Esophagus muscularis mucosa (tissue), 4 donors: ENCODE data around the gene PALMD. TPM values are rescaled to one million over a fixed set of nuclear protein-coding genes. Genes with fewer than 3 reads are reported as not detected.

Experiments used
- DNase-seq: peaks from one replicate; pipeline ENCODE4 v3.0.0-alpha.2; 2017; ENCODE audit errors: extremely low spot score
- H3K27ac ChIP-seq, 4 donors: fragments of 200-600 bp; sonication (generic); replicated peaks in 1 of 4; 1 replicate in 3 of 4; 2 replicates in 1 of 4; pipeline ENCODE4 v1.5.1; 2016 to 2019; ENCODE audit warnings: mild to moderate bottlenecking in 1 of 4
- H3K27me3 ChIP-seq, 4 donors: fragments of 200-600 bp; sonication (generic); one replicate each; pipeline versions ENCODE4 v1.5.1 to v1.6.0; 2016 to 2019
- H3K36me3 ChIP-seq, 4 donors: fragments of 200-600 bp; sonication (generic); one replicate each; pipeline ENCODE4 v1.5.1; 2016 to 2019
- H3K4me1 ChIP-seq, 4 donors: fragments of 200-600 bp; sonication (generic); one replicate each; pipeline ENCODE4 v1.5.1; 2016 to 2019
- H3K4me3 ChIP-seq, 4 donors: fragments of 200-600 bp; sonication (generic); 1 replicate in 2 of 4; 2 replicates in 2 of 4; pipeline ENCODE4 v1.5.1; 2016 to 2019; ENCODE audit warnings: mild to moderate bottlenecking in 4 of 4, moderate library complexity in 1 of 4
- H3K9me3 ChIP-seq, 4 donors: fragments of 200-600 bp; sonication (generic); 1 replicate in 3 of 4; 2 replicates in 1 of 4; pipeline ENCODE4 v1.5.1; 2016 to 2019
- EP300 ChIP-seq: sonication (generic); formaldehyde crosslinking; IDR thresholded peaks from one replicate; pipeline ENCODE4 v1.6.1; 2017; ENCODE audit warnings: antibody characterized with exemption
- POLR2A ChIP-seq: fragments of 450-650 bp; IDR thresholded peaks from one replicate; pipeline ENCODE4 v1.6.1; 2017; ENCODE audit warnings: antibody characterized with exemption, moderate library complexity, mild to moderate bottlenecking, low read depth
- POLR2AphosphoS5 ChIP-seq, 2 donors: sonication (generic); formaldehyde crosslinking; IDR thresholded peaks; one replicate each; pipeline ENCODE4 v1.6.1; 2017; ENCODE audit warnings: antibody characterized with exemption in 2 of 2
- WGBS: methylation state at CpG from one replicate; pipeline ENCODE4 v1.1.5; 2018; 5-methylcytosine and 5-hydroxymethylcytosine counted together
- intact Hi-C: fragments of 100-400 bp; cut with DNase I; formaldehyde crosslinking; loops from one replicate; pipeline ENCODE4 v1.15.1; 2023
- total RNA-seq, 4 donors: library from RNA; depleted of rRNA; stranded (reverse); fragments of >200 nt; gene quantifications; one replicate each; pipeline versions ENCODE4 v1.1.0 to v1.2.1, GENCODE V29; 2016
- TF ChIP-seq, protein P1 (sequence below), 3 experiments: fragments of 200-600 bp in 2 of 3; fragments of 450-650 bp in 1 of 3; sonication (generic) in 2 of 3; IDR thresholded peaks; one replicate each; pipeline ENCODE4 v1.5.1; 2017 to 2019; ENCODE audit warnings: antibody characterized with exemption in 3 of 3, mild to moderate bottlenecking in 2 of 3, moderate library complexity in 1 of 3

PALMD gene
- total RNA-seq, 4 donors from 2014 or later: 15.4 to 33.0 (median 27.5) TPM

DNA sequence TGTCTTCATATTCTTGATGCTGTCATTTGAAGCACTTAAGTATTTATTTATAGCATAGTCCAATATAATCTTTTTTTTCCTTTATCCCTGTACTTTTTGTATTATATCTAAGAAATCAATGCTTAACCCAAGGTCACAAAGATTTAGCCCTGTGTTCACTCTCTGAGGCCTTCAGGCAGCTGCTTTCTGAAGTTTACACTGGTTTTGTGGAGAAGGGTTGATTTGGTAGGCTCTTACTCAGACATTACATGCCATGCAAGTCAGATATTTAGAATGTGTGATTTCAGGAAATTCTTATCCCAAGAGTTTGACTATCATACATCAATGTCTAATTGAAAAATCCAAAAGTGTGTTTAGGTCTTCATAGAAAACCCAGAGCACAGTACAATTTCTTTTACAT, 56.3 kb downstream of the PALMD start:
- H3K27me3 ChIP-seq: no peaks in the 10 kb centered on the region
- no peak overlapping the region for H3K27ac ChIP-seq
- peaks cover 0 to 6% (median 3%) of the 10 kb centered on the region in 4 donors for H3K4me1 ChIP-seq
- H3K36me3 ChIP-seq: no peaks in the 10 kb centered on the region
- no peak for TF ChIP-seq POLR2AphosphoS5 (IDR thresholded peaks at IDR 0.05)
- TF ChIP-seq EP300: no peak
- TF ChIP-seq POLR2A: no peak
- TF ChIP-seq, protein P1, sequence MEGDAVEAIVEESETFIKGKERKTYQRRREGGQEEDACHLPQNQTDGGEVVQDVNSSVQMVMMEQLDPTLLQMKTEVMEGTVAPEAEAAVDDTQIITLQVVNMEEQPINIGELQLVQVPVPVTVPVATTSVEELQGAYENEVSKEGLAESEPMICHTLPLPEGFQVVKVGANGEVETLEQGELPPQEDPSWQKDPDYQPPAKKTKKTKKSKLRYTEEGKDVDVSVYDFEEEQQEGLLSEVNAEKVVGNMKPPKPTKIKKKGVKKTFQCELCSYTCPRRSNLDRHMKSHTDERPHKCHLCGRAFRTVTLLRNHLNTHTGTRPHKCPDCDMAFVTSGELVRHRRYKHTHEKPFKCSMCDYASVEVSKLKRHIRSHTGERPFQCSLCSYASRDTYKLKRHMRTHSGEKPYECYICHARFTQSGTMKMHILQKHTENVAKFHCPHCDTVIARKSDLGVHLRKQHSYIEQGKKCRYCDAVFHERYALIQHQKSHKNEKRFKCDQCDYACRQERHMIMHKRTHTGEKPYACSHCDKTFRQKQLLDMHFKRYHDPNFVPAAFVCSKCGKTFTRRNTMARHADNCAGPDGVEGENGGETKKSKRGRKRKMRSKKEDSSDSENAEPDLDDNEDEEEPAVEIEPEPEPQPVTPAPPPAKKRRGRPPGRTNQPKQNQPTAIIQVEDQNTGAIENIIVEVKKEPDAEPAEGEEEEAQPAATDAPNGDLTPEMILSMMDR (IDR thresholded peaks at IDR 0.05): no peak
- no peak overlapping the region for H3K4me3 ChIP-seq
- intact Hi-C loops: no loop called here
- DNase-seq: no peak
- no peaks in the 10 kb centered on the region for H3K9me3 ChIP-seq

DNA sequence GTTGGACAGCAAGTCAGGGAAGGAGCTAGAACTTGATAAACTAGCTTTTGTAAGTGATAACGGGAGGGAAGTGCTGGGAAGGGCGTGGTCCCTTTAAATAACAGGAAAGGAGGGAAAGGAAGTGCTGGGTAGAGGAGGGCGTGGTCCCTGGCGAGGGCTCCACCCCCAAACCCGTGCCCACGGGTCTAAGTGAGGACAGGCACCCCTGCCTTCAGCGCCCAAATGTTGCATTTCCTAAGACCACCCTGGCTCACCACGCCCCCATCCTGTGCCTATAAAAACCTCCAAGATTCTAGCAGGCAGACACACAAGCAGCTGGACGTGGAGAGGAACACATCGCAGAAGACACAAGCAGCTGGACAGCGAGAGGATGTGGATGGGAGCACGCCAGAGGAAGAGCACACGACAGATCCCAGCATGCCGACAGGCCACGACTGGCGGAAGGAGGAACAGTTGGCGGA, 58.5 kb downstream of the PALMD start:
- peaks cover 0 to 6% (median 3%) of the 10 kb centered on the region in 4 donors for H3K4me1 ChIP-seq
- intact Hi-C loops: no loop called here
- H3K4me3 ChIP-seq: no peak overlapping the region
- peaks cover 0 to 8% (median 0%) of the 10 kb centered on the region in 4 donors for H3K36me3 ChIP-seq
- TF ChIP-seq POLR2AphosphoS5 (IDR thresholded peaks at IDR 0.05) (no peak), POLR2A (no peak), EP300 (no peak)
- no peak overlapping the region for H3K27ac ChIP-seq
- H3K27me3 ChIP-seq: no peaks in the 10 kb centered on the region
- WGBS: 82% methylated on average over 17 of the region's 17 CpGs
- DNase-seq: no peak
- no peaks in the 10 kb centered on the region for H3K9me3 ChIP-seq

DNA sequence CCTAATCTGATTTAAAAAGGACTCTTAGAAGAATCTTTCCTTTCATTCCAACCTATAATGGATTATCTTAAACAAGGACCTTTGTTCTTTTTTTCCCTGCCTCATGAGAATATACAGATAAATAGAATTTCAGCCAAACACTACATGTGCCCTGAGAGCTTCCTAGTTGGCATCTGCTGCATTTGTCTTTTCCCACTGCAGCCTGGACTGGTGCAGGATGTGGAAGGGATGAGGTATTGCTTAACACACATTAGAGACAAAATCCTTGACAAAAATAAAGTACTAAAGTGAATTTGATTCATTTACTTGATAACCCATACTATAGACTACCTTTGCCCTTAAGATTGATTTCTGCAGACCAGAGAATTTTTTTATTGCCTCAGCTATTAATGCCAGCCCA, 59.5 kb downstream of the PALMD start:
- no peak overlapping the region for H3K27ac ChIP-seq

DNA sequence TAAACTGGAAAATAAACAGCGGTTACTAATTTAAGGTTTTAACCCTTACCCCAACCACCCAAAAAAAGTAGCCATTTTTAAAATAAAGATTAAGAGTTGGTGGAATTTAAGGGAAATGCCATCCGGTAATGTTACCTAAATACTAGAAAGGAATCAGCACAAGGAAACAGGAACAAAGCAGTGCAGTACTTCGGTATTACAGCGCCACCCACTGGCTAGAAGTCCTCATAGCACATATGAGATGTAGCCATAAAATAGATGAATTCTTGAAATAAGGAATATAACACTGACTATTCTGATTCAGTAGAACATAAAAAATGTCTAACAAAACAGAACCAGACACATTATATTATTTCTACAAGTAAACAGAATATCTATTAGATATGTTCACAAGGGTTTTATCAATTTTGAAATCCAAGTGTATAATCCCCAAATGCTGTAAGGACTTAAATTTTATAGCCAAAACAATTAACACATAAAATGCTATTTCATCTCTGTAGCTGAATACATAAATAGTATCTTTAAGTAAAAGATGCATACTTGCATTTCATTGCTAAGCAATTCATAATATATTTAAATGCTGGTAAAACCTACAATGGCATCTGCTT, 61.7 kb downstream of the PALMD start:
- peaks cover 0 to 33% (median 11%) of the 10 kb centered on the region in 4 donors for H3K36me3 ChIP-seq
- H3K27ac ChIP-seq: no peak overlapping the region
- intact Hi-C loops: loop anchor here (5.0 kb wide), 1 partner anchor 225 kb away; no protein-coding TSS in a partner anchor
- H3K4me1 ChIP-seq: peaks cover 0 to 6% (median 3%) of the 10 kb centered on the region in 4 donors
- TF ChIP-seq, protein P1 (IDR thresholded peaks at IDR 0.05): peak; percentile 81 to 88 (median 88)
- TF ChIP-seq EP300: no peak
- WGBS: 13% methylated on average over 4 of the region's 4 CpGs
- DNase-seq: no peak
- H3K9me3 ChIP-seq: no peaks in the 10 kb centered on the region
- H3K4me3 ChIP-seq: no peak overlapping the region
- H3K27me3 ChIP-seq: no peaks in the 10 kb centered on the region

More for the DNA sequence above, 59.5 kb downstream of the PALMD start:
- H3K36me3 ChIP-seq: peaks cover 0 to 14% (median 6%) of the 10 kb centered on the region in 4 donors
- no peak for DNase-seq
- TF ChIP-seq POLR2AphosphoS5 (IDR thresholded peaks at IDR 0.05) (no peak), EP300 (no peak), POLR2A (no peak)
- TF ChIP-seq, protein P1 (IDR thresholded peaks at IDR 0.05): no peak
- no peaks in the 10 kb centered on the region for H3K27me3 ChIP-seq
- no peak overlapping the region for H3K4me3 ChIP-seq
- intact Hi-C loops: loop anchor here (5.0 kb wide), 1 partner anchor 223 kb away; no protein-coding TSS in a partner anchor
- peaks cover 0 to 6% (median 3%) of the 10 kb centered on the region in 4 donors for H3K4me1 ChIP-seq
- no peaks in the 10 kb centered on the region for H3K9me3 ChIP-seq

DNA sequence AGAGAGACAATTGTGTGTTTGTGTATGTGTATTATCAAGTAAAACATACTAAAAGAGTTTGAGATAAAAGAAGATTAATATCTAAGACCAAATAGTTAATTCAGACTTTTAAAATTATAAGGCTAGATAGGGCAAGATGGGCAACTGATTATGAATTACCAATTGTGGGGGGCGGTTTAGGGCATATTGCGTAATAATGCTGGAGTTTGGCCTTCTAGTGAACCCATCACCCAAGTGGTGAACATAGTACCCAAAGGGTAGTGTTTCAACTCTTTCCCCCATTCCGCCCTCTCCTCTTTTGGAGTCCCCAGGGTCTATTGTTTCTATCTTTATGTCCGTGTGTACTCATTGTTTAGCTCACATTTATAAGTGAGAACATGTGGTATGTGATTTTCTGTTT, 65.1 kb downstream of the PALMD start:
- H3K27ac ChIP-seq: no peak overlapping the region
- intact Hi-C loops: loop anchor here (5.0 kb wide), 1 partner anchor 529 kb away; no protein-coding TSS in a partner anchor
- no peak for DNase-seq
- 97% methylated on average over 4 of the region's 4 CpGs for WGBS
- no peaks in the 10 kb centered on the region for H3K4me1 ChIP-seq
- no peaks in the 10 kb centered on the region for H3K27me3 ChIP-seq
- TF ChIP-seq, protein P1 (IDR thresholded peaks at IDR 0.05): no peak
- TF ChIP-seq EP300: no peak
- TF ChIP-seq POLR2A: no peak
- no peak for TF ChIP-seq POLR2AphosphoS5 (IDR thresholded peaks at IDR 0.05)
- peaks cover 0 to 43% (median 16%) of the 10 kb centered on the region in 4 donors for H3K36me3 ChIP-seq
- H3K4me3 ChIP-seq: no peak overlapping the region
- no peaks in the 10 kb centered on the region for H3K9me3 ChIP-seq
